HepG2 (cell line): ENCODE results near the gene MALT1. TPM values are rescaled to one million over a fixed set of nuclear protein-coding genes. Genes with fewer than 3 reads are reported as not detected.

Experiments
- CEBPZ ChIP-seq: IDR thresholded peaks from 2 replicates; pipeline ENCODE4 v1.6.1; 2012; ENCODE audit warnings: low read length, improper control_type of control experiment
- THAP9 ChIP-seq: sonication (generic); formaldehyde crosslinking; IDR thresholded peaks from 2 replicates; pipeline ENCODE4; 2020; ENCODE audit warnings: missing genetic modification reagents, mild to moderate bottlenecking, borderline replicate concordance
- ZIK1 ChIP-seq: sonication (generic); formaldehyde crosslinking; IDR thresholded peaks from 2 replicates; pipeline ENCODE4 v1.5.0; 2020; ENCODE audit warnings: mild to moderate bottlenecking, low read depth, missing genetic modification reagents, borderline replicate concordance
- ZNF513 ChIP-seq: sonication (generic); formaldehyde crosslinking; conservative IDR thresholded peaks from 2 replicates; pipeline ENCODE4 v1.5.0; 2020; ENCODE audit warnings: missing genetic modification reagents
- ZNF546 ChIP-seq: sonication (generic); formaldehyde crosslinking; conservative IDR thresholded peaks from 2 replicates; pipeline ENCODE4 v1.8.1; 2023; ENCODE audit warnings: mild to moderate bottlenecking, missing genetic modification reagents
- ZNF841 ChIP-seq: sonication (generic); formaldehyde crosslinking; IDR thresholded peaks from 2 replicates; pipeline ENCODE4 v1.8.1; 2023; ENCODE audit warnings: missing genetic modification reagents, borderline replicate concordance
- polyA plus RNA-seq, 8 experiments: library from polyadenylated mRNA; depleted of rRNA in 3 of 8; stranded (reverse) in 7 of 8; unstranded in 1 of 8; fragments of >200 nt; fragmentation: Illumina TruSeq in 4 of 8; extraction: Trizol in 4 of 8; gene quantifications; 2 replicates each; pipeline versions ENCODE4 v1.2.1 to v1.2.3, GENCODE V29; 2011 to 2016; ENCODE audit warnings: low read depth in 4 of 8, missing spikeins in 1 of 8, mixed read lengths in 1 of 8; ENCODE audit not compliant: insufficient read depth in 1 of 8
- total RNA-seq, 5 experiments: library from RNA; depleted of rRNA; stranded (reverse); fragments of >200 nt; fragmentation: Illumina TruSeq; extraction: Trizol; gene quantifications; 2 replicates each; pipeline ENCODE4 v1.2.3, GENCODE V29; 2016; ENCODE audit warnings: low read depth in 1 of 5
- TF ChIP-seq, protein P1 (sequence below): sonication (generic); formaldehyde crosslinking; IDR thresholded peaks from 2 replicates; pipeline ENCODE4 v1.5.0; 2020; ENCODE audit warnings: missing genetic modification reagents, mild to moderate bottlenecking, borderline replicate concordance
- TF ChIP-seq, protein P2 (sequence below): sonication (generic); formaldehyde crosslinking; IDR thresholded peaks from 2 replicates; pipeline ENCODE4 v1.4.0; 2020; ENCODE audit warnings: missing genetic modification reagents
- TF ChIP-seq, protein P3 (sequence below): sonication (generic); formaldehyde crosslinking; conservative IDR thresholded peaks from 2 replicates; pipeline ENCODE4 v1.4.0; 2020; ENCODE audit warnings: missing genetic modification reagents
- TF ChIP-seq, protein P4 (sequence below): sonication (generic); formaldehyde crosslinking; IDR thresholded peaks from 2 replicates; pipeline ENCODE4 v1.5.0; 2020; ENCODE audit warnings: mild to moderate bottlenecking, missing genetic modification reagents

Gene MALT1
- total and polyA plus RNA-seq, 2 of the 13 experiments (the other 11 are each of a cell fraction or from before 2014, with no cell fraction given) = 43.9 to 89.0 TPM

DNA sequence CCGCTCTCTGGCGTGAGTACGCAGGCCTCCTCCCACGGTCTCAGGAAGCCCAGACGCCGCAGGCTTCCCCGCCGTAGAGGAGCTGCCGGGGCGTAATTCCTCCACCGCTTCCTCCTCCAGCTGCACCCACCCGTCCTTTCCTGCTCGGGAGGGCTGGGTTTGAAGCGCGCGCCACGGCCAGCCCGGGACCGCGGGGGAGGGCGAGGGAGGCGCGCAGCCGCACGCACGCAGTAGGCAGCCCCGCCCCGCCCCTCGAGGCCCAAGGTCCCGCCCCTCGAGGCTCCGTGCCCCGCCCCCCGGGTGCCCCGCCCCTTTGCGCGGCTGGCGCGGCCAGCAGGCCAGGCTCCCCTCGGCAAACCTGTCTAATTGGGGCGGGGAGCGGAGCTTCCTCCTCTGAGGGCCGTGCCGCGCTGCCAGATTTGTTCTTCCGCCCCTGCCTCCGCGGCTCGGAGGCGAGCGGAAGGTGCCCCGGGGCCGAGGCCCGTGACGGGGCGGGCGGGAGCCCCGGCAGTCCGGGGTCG is at the start of gene MALT1 (continued):
- TF ChIP-seq CEBPZ (no peak), ZNF546 (CRISPR knock-in tag) (no peak; the same call in 1 of the 2 replicates), ZNF841 (CRISPR knock-in tag) (no peak), THAP9 (CRISPR knock-in tag) (no peak), ZNF513 (CRISPR knock-in tag) (no peak), ZIK1 (CRISPR knock-in tag) (no peak)
- TF ChIP-seq, protein P1, sequence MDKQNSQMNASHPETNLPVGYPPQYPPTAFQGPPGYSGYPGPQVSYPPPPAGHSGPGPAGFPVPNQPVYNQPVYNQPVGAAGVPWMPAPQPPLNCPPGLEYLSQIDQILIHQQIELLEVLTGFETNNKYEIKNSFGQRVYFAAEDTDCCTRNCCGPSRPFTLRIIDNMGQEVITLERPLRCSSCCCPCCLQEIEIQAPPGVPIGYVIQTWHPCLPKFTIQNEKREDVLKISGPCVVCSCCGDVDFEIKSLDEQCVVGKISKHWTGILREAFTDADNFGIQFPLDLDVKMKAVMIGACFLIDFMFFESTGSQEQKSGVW (CRISPR knock-in tag) = no peak
- TF ChIP-seq, protein P2, sequence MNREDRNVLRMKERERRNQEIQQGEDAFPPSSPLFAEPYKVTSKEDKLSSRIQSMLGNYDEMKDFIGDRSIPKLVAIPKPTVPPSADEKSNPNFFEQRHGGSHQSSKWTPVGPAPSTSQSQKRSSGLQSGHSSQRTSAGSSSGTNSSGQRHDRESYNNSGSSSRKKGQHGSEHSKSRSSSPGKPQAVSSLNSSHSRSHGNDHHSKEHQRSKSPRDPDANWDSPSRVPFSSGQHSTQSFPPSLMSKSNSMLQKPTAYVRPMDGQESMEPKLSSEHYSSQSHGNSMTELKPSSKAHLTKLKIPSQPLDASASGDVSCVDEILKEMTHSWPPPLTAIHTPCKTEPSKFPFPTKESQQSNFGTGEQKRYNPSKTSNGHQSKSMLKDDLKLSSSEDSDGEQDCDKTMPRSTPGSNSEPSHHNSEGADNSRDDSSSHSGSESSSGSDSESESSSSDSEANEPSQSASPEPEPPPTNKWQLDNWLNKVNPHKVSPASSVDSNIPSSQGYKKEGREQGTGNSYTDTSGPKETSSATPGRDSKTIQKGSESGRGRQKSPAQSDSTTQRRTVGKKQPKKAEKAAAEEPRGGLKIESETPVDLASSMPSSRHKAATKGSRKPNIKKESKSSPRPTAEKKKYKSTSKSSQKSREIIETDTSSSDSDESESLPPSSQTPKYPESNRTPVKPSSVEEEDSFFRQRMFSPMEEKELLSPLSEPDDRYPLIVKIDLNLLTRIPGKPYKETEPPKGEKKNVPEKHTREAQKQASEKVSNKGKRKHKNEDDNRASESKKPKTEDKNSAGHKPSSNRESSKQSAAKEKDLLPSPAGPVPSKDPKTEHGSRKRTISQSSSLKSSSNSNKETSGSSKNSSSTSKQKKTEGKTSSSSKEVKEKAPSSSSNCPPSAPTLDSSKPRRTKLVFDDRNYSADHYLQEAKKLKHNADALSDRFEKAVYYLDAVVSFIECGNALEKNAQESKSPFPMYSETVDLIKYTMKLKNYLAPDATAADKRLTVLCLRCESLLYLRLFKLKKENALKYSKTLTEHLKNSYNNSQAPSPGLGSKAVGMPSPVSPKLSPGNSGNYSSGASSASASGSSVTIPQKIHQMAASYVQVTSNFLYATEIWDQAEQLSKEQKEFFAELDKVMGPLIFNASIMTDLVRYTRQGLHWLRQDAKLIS (CRISPR knock-in tag) = no peak
- TF ChIP-seq, protein P3, sequence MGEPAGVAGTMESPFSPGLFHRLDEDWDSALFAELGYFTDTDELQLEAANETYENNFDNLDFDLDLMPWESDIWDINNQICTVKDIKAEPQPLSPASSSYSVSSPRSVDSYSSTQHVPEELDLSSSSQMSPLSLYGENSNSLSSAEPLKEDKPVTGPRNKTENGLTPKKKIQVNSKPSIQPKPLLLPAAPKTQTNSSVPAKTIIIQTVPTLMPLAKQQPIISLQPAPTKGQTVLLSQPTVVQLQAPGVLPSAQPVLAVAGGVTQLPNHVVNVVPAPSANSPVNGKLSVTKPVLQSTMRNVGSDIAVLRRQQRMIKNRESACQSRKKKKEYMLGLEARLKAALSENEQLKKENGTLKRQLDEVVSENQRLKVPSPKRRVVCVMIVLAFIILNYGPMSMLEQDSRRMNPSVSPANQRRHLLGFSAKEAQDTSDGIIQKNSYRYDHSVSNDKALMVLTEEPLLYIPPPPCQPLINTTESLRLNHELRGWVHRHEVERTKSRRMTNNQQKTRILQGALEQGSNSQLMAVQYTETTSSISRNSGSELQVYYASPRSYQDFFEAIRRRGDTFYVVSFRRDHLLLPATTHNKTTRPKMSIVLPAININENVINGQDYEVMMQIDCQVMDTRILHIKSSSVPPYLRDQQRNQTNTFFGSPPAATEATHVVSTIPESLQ = no peak
- TF ChIP-seq, protein P4, sequence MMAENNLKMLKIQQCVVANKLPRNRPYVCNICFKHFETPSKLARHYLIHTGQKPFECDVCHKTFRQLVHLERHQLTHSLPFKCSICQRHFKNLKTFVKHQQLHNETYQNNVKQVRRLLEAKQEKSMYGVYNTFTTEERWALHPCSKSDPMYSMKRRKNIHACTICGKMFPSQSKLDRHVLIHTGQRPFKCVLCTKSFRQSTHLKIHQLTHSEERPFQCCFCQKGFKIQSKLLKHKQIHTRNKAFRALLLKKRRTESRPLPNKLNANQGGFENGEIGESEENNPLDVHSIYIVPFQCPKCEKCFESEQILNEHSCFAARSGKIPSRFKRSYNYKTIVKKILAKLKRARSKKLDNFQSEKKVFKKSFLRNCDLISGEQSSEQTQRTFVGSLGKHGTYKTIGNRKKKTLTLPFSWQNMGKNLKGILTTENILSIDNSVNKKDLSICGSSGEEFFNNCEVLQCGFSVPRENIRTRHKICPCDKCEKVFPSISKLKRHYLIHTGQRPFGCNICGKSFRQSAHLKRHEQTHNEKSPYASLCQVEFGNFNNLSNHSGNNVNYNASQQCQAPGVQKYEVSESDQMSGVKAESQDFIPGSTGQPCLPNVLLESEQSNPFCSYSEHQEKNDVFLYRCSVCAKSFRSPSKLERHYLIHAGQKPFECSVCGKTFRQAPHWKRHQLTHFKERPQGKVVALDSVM (CRISPR knock-in tag) = no peak
